WTC11 (cell line): ENCODE data around the gene PPP1R12B.
"Not testable (repeated sequence)": the region's sequence is repeated elsewhere in the genome, so short reads cannot be mapped to it uniquely, and the experiment has no call there.

Experiments used
- ATF3 ChIP-seq: sonication (generic); formaldehyde crosslinking; conservative IDR thresholded peaks from 2 replicates; pipeline ENCODE4 v1.8.1; 2022; ENCODE audit warnings: mild to moderate bottlenecking, missing genetic modification reagents
- CTCF ChIP-seq: fragments of 200-600 bp; IDR thresholded peaks from 2 replicates; pipeline ENCODE4 v1.8.0; 2022; ENCODE audit warnings: antibody characterized with exemption
- IRF1 ChIP-seq: sonication (generic); formaldehyde crosslinking; IDR thresholded peaks from 2 replicates; pipeline ENCODE4 v1.8.0; 2023; ENCODE audit warnings: missing genetic modification reagents
- JAZF1 ChIP-seq: fragments of 250-450 bp; sonication (Bioruptor Pico); IDR thresholded peaks from 2 replicates; pipeline ENCODE4 v1.9.0; 2021; ENCODE audit warnings: moderate library complexity, mild to moderate bottlenecking, inconsistent platforms
- KAT7 ChIP-seq: sonication (generic); formaldehyde crosslinking; IDR thresholded peaks from 2 replicates; pipeline ENCODE4 v1.8.1; 2023; ENCODE audit warnings: missing genetic modification reagents, mild to moderate bottlenecking, borderline replicate concordance
- MAX ChIP-seq: sonication (generic); formaldehyde crosslinking; IDR thresholded peaks from 2 replicates; pipeline ENCODE4 v1.8.0; 2022; ENCODE audit warnings: mild to moderate bottlenecking, missing genetic modification reagents
- SMAD4 ChIP-seq: sonication (generic); formaldehyde crosslinking; IDR thresholded peaks from 2 replicates; pipeline ENCODE4 v1.8.0; 2022; ENCODE audit warnings: mild to moderate bottlenecking, missing genetic modification reagents
- SP1 ChIP-seq: sonication (generic); formaldehyde crosslinking; conservative IDR thresholded peaks from 2 replicates; pipeline ENCODE4 v1.8.1; 2022; ENCODE audit warnings: missing genetic modification reagents
- TCF7 ChIP-seq: sonication (generic); formaldehyde crosslinking; IDR thresholded peaks from 2 replicates; pipeline ENCODE4 v1.8.0; 2022; ENCODE audit warnings: mild to moderate bottlenecking, low read depth, missing genetic modification reagents, moderate library complexity
- ZNF138 ChIP-seq: sonication (generic); formaldehyde crosslinking; conservative IDR thresholded peaks from 2 replicates; pipeline ENCODE4 v1.8.1; 2022; ENCODE audit warnings: mild to moderate bottlenecking, moderate library complexity, missing genetic modification reagents
- ZNF396 ChIP-seq: fragments of 250-450 bp; sonication (Bioruptor Pico); IDR thresholded peaks from 2 replicates; pipeline ENCODE4 v1.8.0; 2021; ENCODE audit warnings: mild to moderate bottlenecking, moderate library complexity, borderline replicate concordance

- not testable (repeated sequence) for TF ChIP-seq ATF3 (CRISPR knock-in tag); MAX; CTCF; TCF7 (CRISPR knock-in tag); ZNF396 (CRISPR knock-in tag); SP1; IRF1 (CRISPR knock-in tag); ZNF138; SMAD4 (CRISPR knock-in tag); JAZF1 (CRISPR knock-in tag); KAT7
Observed at GRCh38 chr1:202544766-202545449, 196.4 kb downstream of the PPP1R12B start.
